Umbilical cord (tissue), 2 donors: Measurements from ENCODE around the gene SEMG2. TPM values are rescaled to one million over a fixed set of nuclear protein-coding genes. Genes with fewer than 3 reads are reported as not detected.

Experiments
- DNase-seq: peaks from one replicate; pipeline ENCODE4 v3.0.0-alpha.2; 2015; ENCODE audit warnings: low spot score
- total RNA-seq: library from RNA; depleted of rRNA; stranded (reverse); fragments of >200 nt; gene quantifications from one replicate; pipeline ENCODE4 v1.2.3, GENCODE V29; 2014; ENCODE audit warnings: low replicate concordance; ENCODE audit not compliant: insufficient read depth

Gene SEMG2
- 0.48 TPM for total RNA-seq

GRCh38 chr20:45221076-45221475, at the start of gene SEMG2:
SEMG2 (plus strand) TSS chr20:45221373; CDS start chr20:45221390, 17 bp downstream.
- no peak for DNase-seq

GRCh38 chr20:45173522-45173921, 47.7 kb upstream of the SEMG2 start:
- DNase-seq: no peak

- no peak for DNase-seq
Measured at GRCh38 chr20:45174434-45175364, 46.5 kb upstream of the SEMG2 start, which contains the start of gene PI3. PI3 (plus strand) TSS chr20:45174902; CDS start chr20:45174923, 21 bp downstream.

GRCh38 chr20:45176526-45177267, 44.5 kb upstream of the SEMG2 start:
- DNase-seq: no peak

- DNase-seq: no peak
Measured at GRCh38 chr20:45179166-45179565, 42.0 kb upstream of the SEMG2 start.

GRCh38 chr20:45181639-45182038, 39.5 kb upstream of the SEMG2 start:
- DNase-seq: no peak

- DNase-seq: no peak
Measured at GRCh38 chr20:45183084-45183483, 38.1 kb upstream of the SEMG2 start.

- DNase-seq: no peak
Measured at GRCh38 chr20:45187693-45188092, 33.5 kb upstream of the SEMG2 start.

GRCh38 chr20:45189067-45189609, 32.0 kb upstream of the SEMG2 start:
- no peak for DNase-seq

- DNase-seq: no peak
Measured at GRCh38 chr20:45189861-45190260, 31.3 kb upstream of the SEMG2 start.

- no peak for DNase-seq
Measured at GRCh38 chr20:45191926-45192325, 29.2 kb upstream of the SEMG2 start.

GRCh38 chr20:45193331-45193730, 27.8 kb upstream of the SEMG2 start:
- no peak for DNase-seq

GRCh38 chr20:45206725-45207124, 14.4 kb upstream of the SEMG2 start, which contains the start of gene SEMG1:
SEMG1 (plus strand) TSS chr20:45207033; CDS start chr20:45207054, 21 bp downstream.
- no peak for DNase-seq

- no peak for DNase-seq
Measured at GRCh38 chr20:45209924-45210323, 11.2 kb upstream of the SEMG2 start.

GRCh38 chr20:45211569-45212474, 9.4 kb upstream of the SEMG2 start:
- no peak for DNase-seq

- no peak for DNase-seq
Measured at GRCh38 chr20:45212836-45213235, 8.3 kb upstream of the SEMG2 start.

GRCh38 chr20:45218124-45218523, 3.0 kb upstream of the SEMG2 start:
- no peak for DNase-seq

- no peak for DNase-seq
Measured at GRCh38 chr20:45218636-45219035, 2.5 kb upstream of the SEMG2 start.

- no peak for DNase-seq
Measured at GRCh38 chr20:45223136-45223535, 2.0 kb downstream of the SEMG2 start.

GRCh38 chr20:45226287-45226686, 5.1 kb downstream of the SEMG2 start:
- DNase-seq: no peak
